Esophagus mucosa (tissue), 1 donor: ENCODE results near the gene MRPL43. TPM values are rescaled to one million over a fixed set of nuclear protein-coding genes. Genes with fewer than 3 reads are reported as not detected.
A peak's percentile ranks its signal among the peaks of the same experiment; 100 is the strongest.
"Not testable (repeated sequence)": the region's sequence is repeated elsewhere in the genome, so short reads cannot be mapped to it uniquely, and the experiment has no call there.

Experiments
- ATAC-seq: fragments of 200-7000 bp; cut with Tn5 transposase; one replicate; pipeline ENCODE4 v1.9.1; 2020
- total RNA-seq: library from RNA; stranded (reverse); gene quantifications from one replicate; pipeline ENCODE4 v1.2.4, GENCODE V29; 2023
- donor health status: DM: yes; HTN: yes; CAD: no.

The MRPL43 gene
- total RNA-seq, result 72.7 TPM

GRCh38 chr10:100986952-100987684 is at the start of gene MRPL43, which contains the start of gene TWNK:
Gene MRPL43 (minus strand): TSS chr10:100987497. CDS start chr10:100987443, 54 bp downstream.
Gene TWNK (plus strand): TSS chr10:100987543. CDS start chr10:100988211, 668 bp downstream.
- ATAC-seq, result peak; percentile 84

- ATAC-seq, result no peak
Measured at GRCh38 chr10:101036726-101037125, 49.4 kb upstream of the MRPL43 start.

- no peak for ATAC-seq
Measured at GRCh38 chr10:101035916-101036702, 48.8 kb upstream of the MRPL43 start.

GRCh38 chr10:101035314-101035713 is 48.0 kb upstream of the MRPL43 start:
- no peak for ATAC-seq

- not testable (repeated sequence) for ATAC-seq
Measured at GRCh38 chr10:101034404-101034803, 47.1 kb upstream of the MRPL43 start.

GRCh38 chr10:101033276-101033675 is 46.0 kb upstream of the MRPL43 start:
- ATAC-seq, result no peak

GRCh38 chr10:101032637-101033224 is 45.4 kb upstream of the MRPL43 start:
- ATAC-seq, result peak; percentile 49

GRCh38 chr10:101031796-101032636 is 44.7 kb upstream of the MRPL43 start:
- ATAC-seq, result peak; percentile 40

- ATAC-seq, result peak; percentile 89
Measured at GRCh38 chr10:101031128-101031795, 44.0 kb upstream of the MRPL43 start, which contains the start of the genes PDZD7 and SFXN3. Gene PDZD7 (minus strand): TSS chr10:101031129. CDS start chr10:101030219, 910 bp downstream. Gene SFXN3 (plus strand): TSS chr10:101031234. CDS start chr10:101034695, 3,461 bp downstream.

- peak; percentile 1 for ATAC-seq
Measured at GRCh38 chr10:101030496-101031127, 43.3 kb upstream of the MRPL43 start.

GRCh38 chr10:101029520-101030295 is 42.4 kb upstream of the MRPL43 start:
- no peak for ATAC-seq

- peak; percentile 19 for ATAC-seq
Measured at GRCh38 chr10:101028446-101029337, 41.4 kb upstream of the MRPL43 start.

- no peak for ATAC-seq
Measured at GRCh38 chr10:101027106-101027720, 39.9 kb upstream of the MRPL43 start.

GRCh38 chr10:101022967-101023705 is 35.8 kb upstream of the MRPL43 start:
- no peak for ATAC-seq

GRCh38 chr10:101021692-101022251 is 34.5 kb upstream of the MRPL43 start:
- no peak for ATAC-seq

GRCh38 chr10:101021239-101021638 is 33.9 kb upstream of the MRPL43 start:
- ATAC-seq, result no peak

GRCh38 chr10:101020427-101021075 is 33.3 kb upstream of the MRPL43 start:
- no peak for ATAC-seq
